Spleen (tissue), 7 donors: ENCODE results near the gene PCDHGB7.

Experiments
- POLR2A ChIP-seq, 3 donors: fragments of 450-650 bp; IDR thresholded peaks; one replicate each; pipeline ENCODE4 v1.5.1; 2017; ENCODE audit warnings: antibody characterized with exemption in 3 of 3, mild to moderate bottlenecking in 1 of 3
- TF ChIP-seq, protein P1 (sequence below), 11 experiments: fragments of 200-600 bp in 7 of 11; fragments of 450-650 bp in 4 of 11; sonication (generic) in 4 of 11; IDR thresholded peaks in 8 of 11; conservative IDR thresholded peaks in 3 of 11; 1 replicate in 7 of 11; 2 replicates in 4 of 11; pipeline versions ENCODE4 v1.4.0 to v1.8.0; 2016 to 2021; ENCODE audit warnings: antibody characterized with exemption in 11 of 11, inconsistent platforms in 4 of 11, mild to moderate bottlenecking in 1 of 11
- donor health status: DM: no; HTN: no; CAD: no; lungs with moderate emphysema.
- donor health status: DM: no; HTN: no; CAD: no.
- donor health status: DM: no; HTN: no; CAD: no.

DNA sequence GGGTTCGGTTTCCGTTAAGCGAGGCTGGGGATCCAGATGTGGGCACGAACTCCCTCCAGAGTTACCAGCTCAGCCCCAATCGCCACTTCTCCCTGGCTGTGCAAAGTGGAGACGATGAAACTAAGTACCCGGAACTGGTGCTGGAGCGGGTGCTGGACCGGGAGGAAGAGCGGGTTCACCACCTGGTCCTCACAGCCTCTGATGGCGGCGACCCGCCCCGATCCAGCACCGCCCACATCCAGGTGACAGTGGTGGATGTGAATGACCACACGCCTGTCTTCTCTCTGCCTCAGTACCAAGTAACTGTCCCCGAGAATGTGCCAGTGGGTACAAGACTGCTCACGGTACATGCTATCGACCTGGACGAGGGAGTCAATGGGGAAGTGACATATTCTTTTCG is 34.1 kb upstream of the PCDHGB7 start:
- no peak for TF ChIP-seq POLR2A (IDR thresholded peaks at IDR 0.05)
- TF ChIP-seq, protein P1, sequence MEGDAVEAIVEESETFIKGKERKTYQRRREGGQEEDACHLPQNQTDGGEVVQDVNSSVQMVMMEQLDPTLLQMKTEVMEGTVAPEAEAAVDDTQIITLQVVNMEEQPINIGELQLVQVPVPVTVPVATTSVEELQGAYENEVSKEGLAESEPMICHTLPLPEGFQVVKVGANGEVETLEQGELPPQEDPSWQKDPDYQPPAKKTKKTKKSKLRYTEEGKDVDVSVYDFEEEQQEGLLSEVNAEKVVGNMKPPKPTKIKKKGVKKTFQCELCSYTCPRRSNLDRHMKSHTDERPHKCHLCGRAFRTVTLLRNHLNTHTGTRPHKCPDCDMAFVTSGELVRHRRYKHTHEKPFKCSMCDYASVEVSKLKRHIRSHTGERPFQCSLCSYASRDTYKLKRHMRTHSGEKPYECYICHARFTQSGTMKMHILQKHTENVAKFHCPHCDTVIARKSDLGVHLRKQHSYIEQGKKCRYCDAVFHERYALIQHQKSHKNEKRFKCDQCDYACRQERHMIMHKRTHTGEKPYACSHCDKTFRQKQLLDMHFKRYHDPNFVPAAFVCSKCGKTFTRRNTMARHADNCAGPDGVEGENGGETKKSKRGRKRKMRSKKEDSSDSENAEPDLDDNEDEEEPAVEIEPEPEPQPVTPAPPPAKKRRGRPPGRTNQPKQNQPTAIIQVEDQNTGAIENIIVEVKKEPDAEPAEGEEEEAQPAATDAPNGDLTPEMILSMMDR (IDR thresholded peaks at IDR 0.05 in 8 of 11, conservative IDR thresholded peaks at IDR 0.05 in 3 of 11), result no peak
